Fibroblast of lung (primary cell): ENCODE results near the gene PAM16. TPM values are rescaled to one million over a fixed set of nuclear protein-coding genes. Genes with fewer than 3 reads are reported as not detected.

ENCODE experiments used
- DNase-seq, 2 donors: peaks; one replicate each; pipeline versions ENCODE4 v3.0.0 to v3.0.0-alpha.2; 2010; ENCODE audit warnings: low read depth in 2 of 2
- H2AFZ ChIP-seq: 2 replicates; pipeline ENCODE4 v1.5.1; 2012; ENCODE audit warnings: low read length, control low read depth, inconsistent platforms
- H3K27ac ChIP-seq: 2 replicates; pipeline ENCODE4 v1.5.1; 2011; ENCODE audit warnings: low read length, control low read depth; ENCODE audit not compliant: insufficient read depth
- H3K27me3 ChIP-seq: 2 replicates; pipeline ENCODE4 v1.5.1; 2011; ENCODE audit warnings: mild to moderate bottlenecking, low read length; ENCODE audit not compliant: control insufficient read depth, insufficient read depth
- H3K36me3 ChIP-seq: 2 replicates; pipeline ENCODE4 v1.5.1; 2011; ENCODE audit warnings: low read length; ENCODE audit not compliant: control insufficient read depth, insufficient read depth
- H3K4me1 ChIP-seq: 2 replicates; pipeline ENCODE4 v1.5.1; 2011; ENCODE audit warnings: low read length; ENCODE audit not compliant: control insufficient read depth, insufficient read depth; ENCODE audit errors: extremely low read depth
- H3K4me2 ChIP-seq: 2 replicates; pipeline ENCODE4 v1.5.1; 2011; ENCODE audit warnings: low read length, control low read depth; ENCODE audit not compliant: insufficient read depth; ENCODE audit errors: extremely low read depth
- H3K4me3 ChIP-seq, 4 experiments: fragments of 200-600 bp in 1 of 4; sonication (generic) in 1 of 4; replicated peaks in 1 of 4; 2 replicates each; pipeline ENCODE4 v1.5.1; 2011 to 2016; ENCODE audit warnings: low read length in 4 of 4, low read depth in 3 of 4, mild to moderate bottlenecking in 3 of 4, control low read depth in 2 of 4, inconsistent platforms in 1 of 4, mixed read lengths in 1 of 4; ENCODE audit not compliant: insufficient read depth in 1 of 4; ENCODE audit errors: control extremely low read depth in 1 of 4
- H3K79me2 ChIP-seq: 2 replicates; pipeline ENCODE4 v1.5.1; 2012; ENCODE audit warnings: mild to moderate bottlenecking, low read length, inconsistent platforms; ENCODE audit not compliant: control insufficient read depth, insufficient read depth
- H3K9ac ChIP-seq: 2 replicates; pipeline ENCODE4 v1.5.1; 2011; ENCODE audit warnings: mild to moderate bottlenecking, low read length, control low read depth; ENCODE audit not compliant: insufficient read depth
- H3K9me3 ChIP-seq: 2 replicates; pipeline ENCODE4 v1.5.1; 2012; ENCODE audit warnings: low read depth, low read length; ENCODE audit not compliant: control insufficient read depth, insufficient read depth
- H4K20me1 ChIP-seq: 2 replicates; pipeline ENCODE4 v1.5.1; 2011; ENCODE audit warnings: low read length; ENCODE audit not compliant: control insufficient read depth, insufficient read depth; ENCODE audit errors: extremely low read depth
- EZH2 ChIP-seq: IDR thresholded peaks from 2 replicates; pipeline ENCODE4 v1.5.1; 2012; ENCODE audit warnings: low read length, control low read depth, mild to moderate bottlenecking; ENCODE audit errors: missing control alignments
- polyA plus RNA-seq, 2 donors: library from polyadenylated mRNA; depleted of rRNA in 1 of 2; stranded (reverse) in 1 of 2; unstranded in 1 of 2; fragments of >200 nt; gene quantifications; 2 replicates each; pipeline ENCODE4 v1.2.1, GENCODE V29; 2011 to 2012; ENCODE audit warnings: missing spikeins in 1 of 2
- total RNA-seq: library from RNA; depleted of rRNA; stranded (reverse); fragments of >200 nt; gene quantifications from 2 replicates; pipeline ENCODE4 v1.2.1, GENCODE V29; 2014
- TF ChIP-seq, protein P1 (sequence below), 2 donors: IDR thresholded peaks in 1 of 2; conservative IDR thresholded peaks in 1 of 2; 1 replicate in 1 of 2; 2 replicates in 1 of 2; pipeline ENCODE4 v1.5.1; 2011 to 2012; ENCODE audit warnings: low read length in 2 of 2, control low read depth in 1 of 2, inconsistent platforms in 1 of 2, low read depth in 1 of 2, mild to moderate bottlenecking in 1 of 2

Gene PAM16
- total and polyA plus RNA-seq, 2 donors (not counting 1 experiment from before 2014, with no cell fraction given): 14.8 to 34.3 TPM

- no peak overlapping the region for H3K27ac ChIP-seq
- H3K79me2 ChIP-seq: peaks cover 7% of the 10 kb centered on the region
- H3K4me3 ChIP-seq: no peak overlapping the region
- peaks cover 2% of the 10 kb centered on the region for H4K20me1 ChIP-seq
- H3K9me3 ChIP-seq: no peaks in the 10 kb centered on the region
- H3K4me2 ChIP-seq: no peak overlapping the region
- H3K27me3 ChIP-seq: no peaks in the 10 kb centered on the region
- no peaks in the 10 kb centered on the region for H3K36me3 ChIP-seq
- H3K9ac ChIP-seq: no peak overlapping the region
- peaks cover 30% of the 10 kb centered on the region for H3K4me1 ChIP-seq
- DNase-seq: no peak
- H2AFZ ChIP-seq: no peak overlapping the region
- TF ChIP-seq, protein P1, sequence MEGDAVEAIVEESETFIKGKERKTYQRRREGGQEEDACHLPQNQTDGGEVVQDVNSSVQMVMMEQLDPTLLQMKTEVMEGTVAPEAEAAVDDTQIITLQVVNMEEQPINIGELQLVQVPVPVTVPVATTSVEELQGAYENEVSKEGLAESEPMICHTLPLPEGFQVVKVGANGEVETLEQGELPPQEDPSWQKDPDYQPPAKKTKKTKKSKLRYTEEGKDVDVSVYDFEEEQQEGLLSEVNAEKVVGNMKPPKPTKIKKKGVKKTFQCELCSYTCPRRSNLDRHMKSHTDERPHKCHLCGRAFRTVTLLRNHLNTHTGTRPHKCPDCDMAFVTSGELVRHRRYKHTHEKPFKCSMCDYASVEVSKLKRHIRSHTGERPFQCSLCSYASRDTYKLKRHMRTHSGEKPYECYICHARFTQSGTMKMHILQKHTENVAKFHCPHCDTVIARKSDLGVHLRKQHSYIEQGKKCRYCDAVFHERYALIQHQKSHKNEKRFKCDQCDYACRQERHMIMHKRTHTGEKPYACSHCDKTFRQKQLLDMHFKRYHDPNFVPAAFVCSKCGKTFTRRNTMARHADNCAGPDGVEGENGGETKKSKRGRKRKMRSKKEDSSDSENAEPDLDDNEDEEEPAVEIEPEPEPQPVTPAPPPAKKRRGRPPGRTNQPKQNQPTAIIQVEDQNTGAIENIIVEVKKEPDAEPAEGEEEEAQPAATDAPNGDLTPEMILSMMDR (conservative IDR thresholded peaks at IDR 0.05 in 1 of 2, IDR thresholded peaks at IDR 0.05 in 1 of 2; ENCODE audit: low read depth in 1 of 2, low read length in 2 of 2): no peak
- no peak for TF ChIP-seq EZH2
These were observed 16.3 kb upstream of the PAM16 start for GRCh38 chr16:4367393-4367856.

DNA sequence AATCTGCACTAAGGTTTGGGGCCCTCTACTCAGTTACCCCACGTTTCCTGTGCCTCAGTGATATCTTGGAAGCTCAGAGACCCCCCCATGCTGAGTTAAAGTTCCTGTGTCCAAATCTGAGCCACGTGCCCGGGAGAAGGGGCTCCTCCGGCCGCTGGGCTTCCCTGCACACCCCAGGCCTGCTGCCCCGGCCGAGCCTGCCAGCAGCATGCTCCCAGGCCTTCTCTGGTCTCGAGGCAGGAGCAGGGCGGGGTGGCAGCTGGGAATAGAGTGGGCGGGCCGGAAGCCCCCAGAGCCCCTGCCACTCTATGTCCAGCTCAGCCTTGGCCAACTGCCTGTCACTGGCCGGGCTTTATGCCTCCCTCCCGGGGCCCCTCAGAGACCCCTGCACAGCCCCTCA lies 14.9 kb upstream of the PAM16 start:
- no peaks in the 10 kb centered on the region for H4K20me1 ChIP-seq
- no peak for DNase-seq
- no peak overlapping the region for H3K27ac ChIP-seq
- TF ChIP-seq, protein P1 (conservative IDR thresholded peaks at IDR 0.05 in 1 of 2, IDR thresholded peaks at IDR 0.05 in 1 of 2; ENCODE audit: low read depth in 1 of 2, low read length in 2 of 2): no peak
- no peak for TF ChIP-seq EZH2
- peaks cover 25% of the 10 kb centered on the region for H3K4me1 ChIP-seq
- no peaks in the 10 kb centered on the region for H3K9me3 ChIP-seq
- H3K4me2 ChIP-seq: no peak overlapping the region
- H3K79me2 ChIP-seq: no peaks in the 10 kb centered on the region
- H3K9ac ChIP-seq: no peak overlapping the region
- no peaks in the 10 kb centered on the region for H3K36me3 ChIP-seq
- H2AFZ ChIP-seq: no peak overlapping the region
- H3K4me3 ChIP-seq: no peak overlapping the region
- no peaks in the 10 kb centered on the region for H3K27me3 ChIP-seq

- Histone ChIP-seq H3K27me3 (no peaks in the 10 kb centered on the region), H3K27ac (no peak overlapping the region), H3K4me2 (no peak overlapping the region), H3K9ac (no peak overlapping the region), H3K79me2 (no peaks in the 10 kb centered on the region), H3K4me3 (no peak overlapping the region), H3K4me1 (peaks cover 22% of the 10 kb centered on the region), H3K9me3 (no peaks in the 10 kb centered on the region), H2AFZ (no peak overlapping the region), H3K36me3 (no peaks in the 10 kb centered on the region), H4K20me1 (no peaks in the 10 kb centered on the region)
- TF ChIP-seq, protein P1 (conservative IDR thresholded peaks at IDR 0.05 in 1 of 2, IDR thresholded peaks at IDR 0.05 in 1 of 2; ENCODE audit: low read depth in 1 of 2, low read length in 2 of 2): no peak
- TF ChIP-seq EZH2: no peak
- DNase-seq: no peak
These were observed 14.5 kb upstream of the PAM16 start for GRCh38 chr16:4365615-4366014.
